GM10266 (cell line): ENCODE measurements around the gene SLC39A2.

Source experiments
- DNase-seq: peaks from one replicate; pipeline ENCODE4 v3.0.0; 2012; ENCODE audit errors: extremely low spot score
- TF ChIP-seq, protein P1 (sequence below): IDR thresholded peaks from 2 replicates; pipeline ENCODE4 v1.5.1; 2012; ENCODE audit warnings: mild to moderate bottlenecking, low read depth; ENCODE audit not compliant: control insufficient read depth, insufficient read depth; ENCODE audit errors: missing control alignments

Gene SLC39A2

DNA sequence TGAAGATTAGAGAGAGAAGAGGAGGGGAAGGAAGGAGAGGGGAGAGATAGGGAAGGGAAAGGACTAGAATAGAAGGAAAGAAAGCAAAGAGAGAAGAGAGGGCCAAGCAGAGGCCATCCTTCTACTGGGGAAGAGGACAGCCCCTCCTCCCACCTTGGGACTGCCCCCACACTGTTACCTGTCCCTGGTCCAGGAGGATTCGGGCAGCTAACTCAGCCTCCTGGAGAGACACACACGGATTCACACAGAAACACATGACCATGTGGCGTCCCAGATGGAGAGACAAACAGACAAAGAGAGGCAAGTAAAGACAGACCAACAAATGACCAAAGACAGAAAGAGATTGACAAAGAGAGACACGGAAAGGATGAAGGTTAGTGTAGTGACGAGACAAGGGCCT lies 23.6 kb downstream of the SLC39A2 start:
- DNase-seq: no peak
- TF ChIP-seq, protein P1, sequence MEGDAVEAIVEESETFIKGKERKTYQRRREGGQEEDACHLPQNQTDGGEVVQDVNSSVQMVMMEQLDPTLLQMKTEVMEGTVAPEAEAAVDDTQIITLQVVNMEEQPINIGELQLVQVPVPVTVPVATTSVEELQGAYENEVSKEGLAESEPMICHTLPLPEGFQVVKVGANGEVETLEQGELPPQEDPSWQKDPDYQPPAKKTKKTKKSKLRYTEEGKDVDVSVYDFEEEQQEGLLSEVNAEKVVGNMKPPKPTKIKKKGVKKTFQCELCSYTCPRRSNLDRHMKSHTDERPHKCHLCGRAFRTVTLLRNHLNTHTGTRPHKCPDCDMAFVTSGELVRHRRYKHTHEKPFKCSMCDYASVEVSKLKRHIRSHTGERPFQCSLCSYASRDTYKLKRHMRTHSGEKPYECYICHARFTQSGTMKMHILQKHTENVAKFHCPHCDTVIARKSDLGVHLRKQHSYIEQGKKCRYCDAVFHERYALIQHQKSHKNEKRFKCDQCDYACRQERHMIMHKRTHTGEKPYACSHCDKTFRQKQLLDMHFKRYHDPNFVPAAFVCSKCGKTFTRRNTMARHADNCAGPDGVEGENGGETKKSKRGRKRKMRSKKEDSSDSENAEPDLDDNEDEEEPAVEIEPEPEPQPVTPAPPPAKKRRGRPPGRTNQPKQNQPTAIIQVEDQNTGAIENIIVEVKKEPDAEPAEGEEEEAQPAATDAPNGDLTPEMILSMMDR: no peak

DNA sequence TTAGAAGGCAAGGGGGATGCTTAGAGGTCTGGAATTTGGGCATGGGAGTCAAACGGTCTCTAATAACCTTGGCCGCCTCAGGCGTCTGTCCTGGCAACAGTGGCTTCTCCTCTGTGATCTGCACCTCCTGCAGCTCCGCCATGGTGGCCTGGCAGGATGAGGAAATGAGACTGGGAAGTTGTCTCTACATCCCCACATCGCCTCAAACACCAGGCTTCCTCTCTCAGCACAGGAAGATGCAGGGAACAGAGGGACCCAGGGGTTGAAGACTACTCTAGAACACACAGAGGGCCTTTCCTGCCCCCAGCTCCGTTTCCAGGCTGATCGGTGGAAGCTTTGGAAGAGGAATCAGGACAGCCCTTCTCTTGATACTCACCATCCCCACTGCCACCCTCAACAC lies 24.1 kb downstream of the SLC39A2 start:
- DNase-seq: no peak
- TF ChIP-seq, protein P1: no peak

DNA sequence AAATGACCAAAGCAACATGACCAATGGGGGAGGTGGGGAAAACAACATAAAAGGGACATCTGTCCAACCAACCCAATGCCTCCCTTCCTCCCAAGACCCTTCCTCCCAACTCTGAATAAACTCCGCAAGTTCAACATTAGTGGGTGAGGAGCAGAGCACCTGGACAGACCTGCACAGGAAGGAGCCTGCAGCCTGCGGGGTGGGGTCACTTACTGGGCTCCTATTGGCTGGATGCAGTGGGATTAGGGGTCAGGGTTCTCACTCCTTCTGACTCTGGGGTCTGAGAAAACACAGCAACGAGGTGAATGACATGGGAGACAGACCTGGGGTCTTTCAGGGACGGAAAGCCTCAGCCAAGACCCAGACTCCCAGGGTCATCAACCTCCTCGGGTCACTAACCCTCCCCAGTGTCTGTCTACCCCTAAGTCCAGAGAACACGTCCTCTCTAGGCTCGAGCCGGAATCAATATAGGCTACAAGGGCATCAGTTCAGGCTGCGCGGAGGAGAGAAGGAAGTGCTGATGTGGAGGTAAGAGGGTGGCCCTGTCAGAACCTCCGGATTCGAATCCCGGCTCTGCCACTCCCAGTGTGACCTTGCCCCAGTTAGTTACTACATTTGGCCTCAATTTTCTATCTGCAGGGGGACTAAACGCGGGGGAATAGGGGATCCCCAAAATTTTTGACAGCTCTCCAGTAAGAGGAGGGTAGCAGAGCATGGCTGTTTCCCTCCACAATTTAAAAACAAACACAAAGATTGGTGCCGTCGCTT lies 24.9 kb downstream of the SLC39A2 start:
- TF ChIP-seq, protein P1: no peak
- no peak for DNase-seq

DNA sequence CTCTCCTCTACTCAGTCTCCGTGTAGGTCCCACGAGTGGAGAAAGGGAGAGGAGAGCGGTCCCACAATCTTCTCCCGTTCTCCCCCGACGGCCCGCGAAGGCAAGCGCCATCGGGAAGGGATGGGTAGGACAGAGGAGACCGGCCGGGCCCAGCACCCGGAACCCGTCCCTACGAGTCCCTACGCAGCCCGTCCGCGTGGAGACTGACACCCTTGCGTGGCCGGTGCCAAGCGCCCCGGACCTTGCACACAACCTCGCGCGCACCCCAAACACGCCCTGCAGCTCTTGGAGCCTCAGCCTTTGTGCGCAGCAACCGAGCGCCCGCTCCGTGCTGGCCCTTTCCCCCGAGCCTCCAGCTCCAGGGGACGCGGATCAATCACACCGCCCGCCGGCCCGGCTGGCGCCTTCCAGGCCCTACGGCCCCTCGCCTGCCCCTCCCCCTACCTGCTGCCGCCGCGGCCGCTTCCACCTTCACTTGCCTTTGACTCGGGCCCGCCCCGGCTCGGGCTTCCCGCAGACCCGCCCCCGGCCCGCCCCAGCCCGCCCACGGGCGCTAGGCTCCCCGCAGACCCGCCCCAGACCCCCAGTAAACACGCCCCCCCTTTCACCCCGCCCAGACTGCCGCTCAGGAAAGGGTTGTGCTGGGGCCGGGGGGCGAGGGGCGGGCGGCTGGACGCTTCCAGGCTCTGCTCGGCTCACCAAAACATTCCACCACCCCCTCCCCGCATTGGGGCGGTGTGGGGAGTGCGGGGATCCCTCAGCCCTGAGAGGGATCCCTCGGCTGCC lies 25.7 kb downstream of the SLC39A2 start, which contains the start of gene NDRG2:
NDRG2 (minus strand) TSS at position 477 of the 786 bp plus-strand sequence. CDS start 1,746 bp downstream, outside the sequence.
- peak; percentile 75 for DNase-seq
- TF ChIP-seq, protein P1: no peak

DNA sequence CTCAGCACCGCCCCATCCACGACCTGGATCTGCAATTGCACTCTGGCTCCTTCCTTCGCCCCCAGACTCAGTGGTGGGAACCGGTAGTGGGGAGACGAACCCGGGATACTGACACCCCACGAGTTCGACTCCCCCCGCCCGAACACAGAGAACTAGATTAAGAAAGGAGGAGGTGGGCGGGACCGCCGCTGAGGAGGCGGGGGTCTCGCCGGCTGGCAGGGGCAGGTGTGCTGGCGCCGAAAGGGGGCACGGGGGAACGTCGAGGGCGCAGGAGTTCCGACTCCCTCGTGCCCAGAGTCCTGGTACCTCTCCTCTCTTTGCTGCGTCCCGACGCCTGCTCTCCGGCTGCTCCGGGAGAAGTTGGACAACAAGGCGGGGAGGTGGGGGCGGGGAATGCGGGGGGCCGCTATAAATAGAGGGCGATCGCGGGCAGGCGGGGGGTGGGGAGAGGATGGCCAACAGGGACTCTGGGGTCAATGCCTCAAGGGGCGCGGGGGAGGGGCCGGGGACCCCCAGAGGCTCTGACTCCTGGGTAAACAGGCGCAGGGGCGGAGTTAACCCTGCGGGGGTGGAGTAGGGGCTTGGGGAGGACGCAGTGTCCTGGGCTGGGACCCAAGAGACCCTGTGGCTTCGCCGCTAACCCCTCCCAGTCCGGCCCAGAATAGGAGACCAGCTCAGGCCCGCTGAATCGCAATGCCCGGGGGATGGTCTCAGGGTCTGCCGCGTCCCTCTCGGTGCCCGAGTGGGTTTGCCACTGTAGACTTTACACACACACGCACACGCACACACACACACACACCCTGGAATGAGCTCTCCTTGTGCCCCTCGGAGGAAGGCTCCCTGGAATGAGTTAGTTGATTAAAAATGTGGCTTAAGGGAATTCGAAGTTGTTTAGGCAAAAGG lies 26.5 kb downstream of the SLC39A2 start:
- no peak for DNase-seq
- TF ChIP-seq, protein P1: no peak

DNA sequence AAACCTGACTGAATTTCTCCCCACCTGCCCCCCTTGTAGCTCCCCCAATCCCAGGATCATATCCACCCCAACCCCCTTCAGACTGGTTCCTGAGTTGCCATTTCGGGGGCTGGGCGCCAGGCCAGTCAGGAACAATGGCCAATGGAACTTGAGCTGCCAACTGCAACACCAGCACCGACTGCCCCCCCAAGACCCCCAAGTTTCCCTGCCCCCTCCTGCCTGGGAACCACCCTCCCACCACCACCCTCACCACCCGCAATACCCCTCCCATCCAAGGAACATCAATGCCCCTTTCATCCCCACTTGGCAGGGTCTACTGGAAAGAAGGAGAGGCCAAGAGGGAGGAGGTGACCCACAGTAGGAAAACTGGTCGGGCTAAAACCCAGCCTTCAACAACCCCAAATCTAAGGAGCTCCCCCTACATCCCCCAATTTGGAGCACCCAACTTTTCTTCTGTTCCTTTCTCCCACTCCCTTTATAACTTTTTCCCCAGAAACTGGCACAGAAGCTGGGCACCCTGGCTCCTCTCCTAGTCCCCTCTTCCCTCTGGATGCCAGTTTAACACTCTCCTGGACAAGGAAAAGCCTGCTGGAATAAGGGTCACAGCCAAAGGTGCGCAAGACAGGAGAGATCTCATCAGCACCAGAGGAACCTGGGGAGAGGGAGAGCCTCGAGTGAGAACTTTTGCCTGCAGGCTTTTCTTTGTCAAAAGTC lies 27.3 kb downstream of the SLC39A2 start:
- TF ChIP-seq, protein P1: no peak
- DNase-seq: no peak
